ENCODE results near the gene BTAF1.

Gene BTAF1

DNA sequence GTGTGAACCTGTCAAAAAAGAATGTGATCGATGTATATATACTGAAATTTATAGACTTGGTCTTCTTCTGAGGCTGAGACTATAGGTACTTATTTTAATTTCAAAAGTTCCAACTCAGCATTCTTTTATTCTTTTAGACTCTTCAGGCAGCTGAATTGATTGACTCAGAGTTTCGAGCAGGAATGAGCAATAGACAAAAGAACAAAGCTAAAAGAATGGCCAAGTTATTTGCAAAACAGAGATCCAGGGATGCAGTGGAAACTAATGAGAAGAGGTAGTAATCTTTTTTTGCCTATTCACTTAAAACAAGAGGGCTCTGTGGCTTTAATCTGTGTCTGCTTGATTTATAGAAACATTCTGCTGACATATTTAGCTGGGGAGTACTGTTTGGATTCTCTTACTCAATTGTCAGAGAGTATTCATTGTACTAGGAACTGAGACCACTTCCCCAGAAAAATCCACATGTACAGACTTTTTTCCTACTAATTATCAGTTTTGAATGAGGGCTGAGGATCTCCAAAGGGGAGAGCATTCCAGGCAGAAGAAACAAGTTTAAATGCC, 30.1 kb downstream of the BTAF1 start:
- ChIA-PET CTCF (no interaction called here), POLR2A (no interaction called here)
- TF ChIP-seq, protein P1, sequence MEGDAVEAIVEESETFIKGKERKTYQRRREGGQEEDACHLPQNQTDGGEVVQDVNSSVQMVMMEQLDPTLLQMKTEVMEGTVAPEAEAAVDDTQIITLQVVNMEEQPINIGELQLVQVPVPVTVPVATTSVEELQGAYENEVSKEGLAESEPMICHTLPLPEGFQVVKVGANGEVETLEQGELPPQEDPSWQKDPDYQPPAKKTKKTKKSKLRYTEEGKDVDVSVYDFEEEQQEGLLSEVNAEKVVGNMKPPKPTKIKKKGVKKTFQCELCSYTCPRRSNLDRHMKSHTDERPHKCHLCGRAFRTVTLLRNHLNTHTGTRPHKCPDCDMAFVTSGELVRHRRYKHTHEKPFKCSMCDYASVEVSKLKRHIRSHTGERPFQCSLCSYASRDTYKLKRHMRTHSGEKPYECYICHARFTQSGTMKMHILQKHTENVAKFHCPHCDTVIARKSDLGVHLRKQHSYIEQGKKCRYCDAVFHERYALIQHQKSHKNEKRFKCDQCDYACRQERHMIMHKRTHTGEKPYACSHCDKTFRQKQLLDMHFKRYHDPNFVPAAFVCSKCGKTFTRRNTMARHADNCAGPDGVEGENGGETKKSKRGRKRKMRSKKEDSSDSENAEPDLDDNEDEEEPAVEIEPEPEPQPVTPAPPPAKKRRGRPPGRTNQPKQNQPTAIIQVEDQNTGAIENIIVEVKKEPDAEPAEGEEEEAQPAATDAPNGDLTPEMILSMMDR (IDR thresholded peaks at IDR 0.05; ENCODE audit: control extremely low read depth, extremely low read depth, low read depth, missing control alignments): no peak
- no peak for DNase-seq (ENCODE audit: extremely low spot score)

DNA sequence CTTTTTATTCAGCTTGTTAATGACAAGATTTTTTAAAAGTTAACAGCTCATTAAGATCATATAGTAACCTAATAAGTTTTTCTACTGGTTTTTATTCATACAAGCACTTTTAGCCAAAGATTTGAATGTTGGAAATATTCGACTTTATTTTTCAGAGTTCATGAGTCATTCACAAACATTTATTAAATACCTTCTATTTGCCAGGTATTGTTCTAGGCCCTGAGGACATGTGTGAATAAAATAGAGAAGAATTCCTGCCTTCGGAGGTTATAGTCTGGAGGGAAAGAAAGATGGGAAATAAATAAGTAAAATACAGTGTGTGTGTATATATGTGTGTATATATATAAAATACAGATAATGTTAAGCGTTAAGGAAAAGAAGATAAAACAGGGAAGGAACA, 31.5 kb downstream of the BTAF1 start:
- TF ChIP-seq, protein P1 (IDR thresholded peaks at IDR 0.05; ENCODE audit: control extremely low read depth, extremely low read depth, low read depth, missing control alignments): no peak
- CTCF ChIA-PET: interaction anchor here (1.1 kb wide), 1 partner anchor 9 kb away, joined by 3 read pairs; no protein-coding TSS in a partner anchor

DNA sequence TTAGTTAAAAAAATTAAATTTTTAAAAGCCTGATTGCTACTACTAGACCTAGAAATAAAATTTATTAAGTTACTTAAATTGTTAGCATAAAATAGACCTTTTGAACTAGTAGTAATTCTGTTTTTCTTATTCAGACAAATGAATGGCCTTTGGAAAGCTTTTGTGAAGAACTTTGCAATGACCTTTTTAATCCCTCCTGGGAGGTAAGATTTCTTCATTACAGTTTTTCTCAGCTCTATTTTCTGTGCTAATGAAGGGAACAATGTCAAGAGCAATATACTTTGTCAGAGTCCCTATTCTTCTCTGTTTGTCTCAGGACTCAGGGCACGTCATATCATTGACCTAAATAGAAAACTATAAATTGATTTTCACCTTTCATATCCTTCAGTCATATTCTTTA, 33.5 kb downstream of the BTAF1 start:
- TF ChIP-seq, protein P1 (IDR thresholded peaks at IDR 0.05; ENCODE audit: control extremely low read depth, extremely low read depth, low read depth, missing control alignments): no peak
- ChIA-PET POLR2A (no interaction called here), CTCF (interaction anchor here (1.1 kb wide), 1 partner anchor 52 kb away, joined by 3 read pairs; no protein-coding TSS in a partner anchor)
- no peak for DNase-seq (ENCODE audit: extremely low spot score)

More for the DNA sequence above, 31.5 kb downstream of the BTAF1 start:
- DNase-seq (ENCODE audit: extremely low spot score): no peak
- POLR2A ChIA-PET: no interaction called here

DNA sequence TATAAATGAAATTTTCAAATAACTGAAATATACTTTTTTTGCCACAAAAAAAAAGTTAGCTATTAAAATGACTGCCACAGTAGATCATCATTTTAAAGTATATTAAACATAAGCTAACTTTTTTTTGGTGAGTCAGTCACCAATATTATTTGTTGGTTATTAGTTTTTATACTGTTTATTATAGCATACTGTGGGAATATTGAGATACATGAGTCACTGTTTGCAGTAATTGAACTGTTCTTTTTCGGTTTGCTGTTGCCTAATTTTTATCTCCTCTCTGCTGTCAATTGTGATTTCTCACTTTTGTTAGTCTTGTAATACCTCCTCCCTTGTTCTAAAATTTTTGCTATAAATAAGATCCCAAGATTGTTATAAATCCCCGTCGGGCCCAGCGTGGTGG, 45.7 kb downstream of the BTAF1 start:
- TF ChIP-seq, protein P1 (IDR thresholded peaks at IDR 0.05; ENCODE audit: control extremely low read depth, extremely low read depth, low read depth, missing control alignments): no peak
- CTCF ChIA-PET: no interaction called here
- DNase-seq (ENCODE audit: extremely low spot score): no peak
- POLR2A ChIA-PET: no interaction called here

DNA sequence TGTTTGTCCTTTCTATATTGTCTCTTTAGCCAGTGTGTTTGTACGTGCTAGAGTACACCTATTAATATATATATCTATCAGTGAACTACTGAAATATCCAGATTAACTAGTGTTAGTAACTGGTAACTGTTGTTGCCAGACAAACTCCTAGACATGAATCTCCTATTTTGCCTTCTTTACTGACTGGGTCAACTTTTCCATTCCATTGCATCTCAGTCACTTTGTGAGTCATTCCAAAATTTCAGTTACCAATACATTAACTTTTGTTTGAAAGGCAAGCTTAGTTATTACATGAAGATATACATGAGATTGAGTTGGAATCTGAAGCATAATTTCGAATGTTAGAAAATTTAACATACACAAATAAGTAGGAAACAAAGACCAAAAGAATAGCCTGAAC, 51.4 kb downstream of the BTAF1 start:
- ChIA-PET CTCF (no interaction called here), POLR2A (no interaction called here)
- TF ChIP-seq, protein P1 (IDR thresholded peaks at IDR 0.05; ENCODE audit: control extremely low read depth, extremely low read depth, low read depth, missing control alignments): no peak
- DNase-seq (ENCODE audit: extremely low spot score): no peak

DNA sequence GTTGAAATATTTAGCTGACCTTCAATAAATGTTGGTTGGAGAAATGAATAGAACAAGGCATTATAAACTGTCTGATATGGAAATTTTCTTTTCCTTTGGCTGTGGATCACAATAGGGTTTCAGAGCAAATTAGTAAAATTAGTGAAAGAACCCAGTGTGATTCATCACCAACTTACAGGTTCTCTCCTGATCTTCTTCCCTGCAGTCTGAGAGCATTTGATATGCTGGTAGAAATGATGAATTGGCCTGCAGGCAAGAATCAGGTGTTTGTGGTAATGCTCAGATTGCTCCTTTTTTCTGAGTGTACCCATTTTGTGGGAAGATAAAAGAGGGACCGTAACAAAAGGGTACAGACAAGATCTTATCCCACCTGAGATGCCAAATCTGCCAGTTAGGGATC, 51.9 kb downstream of the BTAF1 start:
- TF ChIP-seq, protein P1 (IDR thresholded peaks at IDR 0.05; ENCODE audit: control extremely low read depth, extremely low read depth, low read depth, missing control alignments): no peak
- DNase-seq (ENCODE audit: extremely low spot score): no peak
- ChIA-PET POLR2A (no interaction called here), CTCF (no interaction called here)
